HG02759 (cell line): ENCODE data around the gene VPS16.

Experiments used
- ATAC-seq: cut with Tn5 transposase; IDR thresholded peaks from one replicate; pipeline ENCODE4 v1.9.1; 2021; ENCODE audit warnings: mild to moderate bottlenecking, moderate library complexity; ENCODE audit not compliant: unreplicated experiment

Gene VPS16

GRCh38 chr20:2867081-2867864 is 26.7 kb downstream of the VPS16 start:
- ATAC-seq: no peak

GRCh38 chr20:2869381-2869780 is 28.8 kb downstream of the VPS16 start:
- ATAC-seq: no peak

GRCh38 chr20:2871111-2871465 is 30.5 kb downstream of the VPS16 start:
- no peak for ATAC-seq

- ATAC-seq: peak; percentile 1
Observed at GRCh38 chr20:2871661-2872458, 31.3 kb downstream of the VPS16 start.

GRCh38 chr20:2872459-2873009 is 32.0 kb downstream of the VPS16 start:
- ATAC-seq: peak; percentile 35

GRCh38 chr20:2873010-2873746 is 32.6 kb downstream of the VPS16 start, which contains the start of gene PTPRA:
Gene PTPRA (plus strand): TSS chr20:2873481. CDS start chr20:2964278, 90,797 bp downstream.
- peak; percentile 94 for ATAC-seq

GRCh38 chr20:2873747-2874041 is 33.1 kb downstream of the VPS16 start:
- peak; percentile 49 for ATAC-seq

- ATAC-seq: no peak
Observed at GRCh38 chr20:2874456-2874855, 33.9 kb downstream of the VPS16 start.

- ATAC-seq: no peak
Observed at GRCh38 chr20:2875690-2876203, 35.2 kb downstream of the VPS16 start.

GRCh38 chr20:2878515-2878914 is 38.0 kb downstream of the VPS16 start:
- no peak for ATAC-seq

GRCh38 chr20:2879146-2879545 is 38.6 kb downstream of the VPS16 start:
- ATAC-seq: no peak

- no peak for ATAC-seq
Observed at GRCh38 chr20:2880650-2881049, 40.1 kb downstream of the VPS16 start.

GRCh38 chr20:2883726-2884637 is 43.4 kb downstream of the VPS16 start:
- ATAC-seq: no peak

- ATAC-seq: no peak
Observed at GRCh38 chr20:2887715-2888114, 47.2 kb downstream of the VPS16 start.

GRCh38 chr20:2888224-2888955 is 47.8 kb downstream of the VPS16 start:
- no peak for ATAC-seq

- no peak for ATAC-seq
Observed at GRCh38 chr20:2889209-2889608, 48.7 kb downstream of the VPS16 start.

GRCh38 chr20:2889797-2890196 is 49.3 kb downstream of the VPS16 start:
- no peak for ATAC-seq

GRCh38 chr20:2890742-2891141 is 50.2 kb downstream of the VPS16 start:
- ATAC-seq: no peak

- ATAC-seq: no peak
Observed at GRCh38 chr20:2891343-2891742, 50.8 kb downstream of the VPS16 start.
